OCI-LY1 (cell line): ENCODE data around the gene B9D1.

ENCODE experiments used
- H2AFZ ChIP-seq: fragments of 200-600 bp; sonication (generic), shearing (Covaris generic); 2 replicates; pipeline ENCODE4 v1.6.0; 2014; ENCODE audit warnings: antibody characterized with exemption, mild to moderate bottlenecking, low read length
- H3F3A ChIP-seq: fragments of 200-600 bp; sonication (generic), shearing (Covaris generic); 2 replicates; pipeline ENCODE4 v1.6.0; 2014; ENCODE audit warnings: mild to moderate bottlenecking, antibody characterized with exemption, low read length, moderate library complexity; ENCODE audit not compliant: insufficient read depth
- H3K27ac ChIP-seq: fragments of 200-600 bp; sonication (generic); 2 replicates; pipeline ENCODE4 v1.5.1; 2014; ENCODE audit warnings: low read length, mixed run types, mild to moderate bottlenecking, low read depth; ENCODE audit not compliant: poor library complexity, severe bottlenecking
- H3K27me3 ChIP-seq: fragments of 200-600 bp; sonication (generic); 2 replicates; pipeline ENCODE4 v1.6.0; 2014; ENCODE audit warnings: antibody characterized with exemption, mild to moderate bottlenecking, low read length, moderate library complexity; ENCODE audit not compliant: insufficient read depth
- H3K36me3 ChIP-seq: fragments of 200-600 bp; sonication (generic); 2 replicates; pipeline ENCODE4 v1.6.1; 2014; ENCODE audit warnings: mild to moderate bottlenecking, antibody characterized with exemption, low read length, moderate library complexity, mixed read lengths; ENCODE audit not compliant: insufficient read depth
- H3K4me1 ChIP-seq: fragments of 200-600 bp; sonication (generic); 2 replicates; pipeline ENCODE4 v1.5.1; 2014; ENCODE audit warnings: mild to moderate bottlenecking, low read length, moderate library complexity; ENCODE audit not compliant: insufficient read depth, severe bottlenecking
- H3K4me2 ChIP-seq: fragments of 200-600 bp; sonication (generic), shearing (Covaris generic); 2 replicates; pipeline ENCODE4 v1.6.1; 2014; ENCODE audit warnings: low read length
- H3K4me3 ChIP-seq: fragments of 200-600 bp; sonication (generic); 2 replicates; pipeline ENCODE4 v1.5.1; 2014; ENCODE audit warnings: low read length, low read depth, mild to moderate bottlenecking, mixed read lengths; ENCODE audit not compliant: poor library complexity, severe bottlenecking
- H3K79me2 ChIP-seq: fragments of 200-600 bp; shearing (Covaris generic); 2 replicates; pipeline ENCODE4 v1.6.1; 2016; ENCODE audit warnings: mixed run types, low read length, mixed read lengths; ENCODE audit not compliant: insufficient read depth
- H3K9ac ChIP-seq: fragments of 200-600 bp; sonication (generic), shearing (Covaris generic); 2 replicates; pipeline ENCODE4 v1.6.1; 2014; ENCODE audit warnings: mild to moderate bottlenecking, low read length, mixed read lengths
- H3K9me2 ChIP-seq: fragments of 200-600 bp; sonication (generic), shearing (Covaris generic); 2 replicates; pipeline ENCODE4 v1.6.1; 2014; ENCODE audit warnings: low read depth, mild to moderate bottlenecking, low read length, mixed read lengths
- H3K9me3 ChIP-seq: fragments of 200-600 bp; shearing (Covaris generic); 2 replicates; pipeline ENCODE4 v1.6.1; 2014; ENCODE audit warnings: low read length, mixed read lengths
- H4K20me1 ChIP-seq: fragments of 200-600 bp; sonication (generic), shearing (Covaris generic); 2 replicates; pipeline ENCODE4 v1.6.0; 2016; ENCODE audit warnings: mild to moderate bottlenecking, low read length; ENCODE audit not compliant: insufficient read depth
- EZH2 ChIP-seq: fragments of 200-600 bp; sonication (generic), shearing (Covaris generic); IDR thresholded peaks from 2 replicates; pipeline ENCODE4 v1.8.0; 2017; ENCODE audit warnings: borderline replicate concordance, mixed run types, mild to moderate bottlenecking, antibody characterized with exemption, low read length, moderate library complexity, mixed read lengths
- TF ChIP-seq, protein P1 (sequence below): fragments of 200-600 bp; sonication (generic), shearing (Covaris generic); IDR thresholded peaks from 2 replicates; pipeline ENCODE4 v1.5.1; 2017; ENCODE audit warnings: mild to moderate bottlenecking, antibody characterized with exemption, low read length, moderate library complexity, mixed read lengths

Gene B9D1

DNA sequence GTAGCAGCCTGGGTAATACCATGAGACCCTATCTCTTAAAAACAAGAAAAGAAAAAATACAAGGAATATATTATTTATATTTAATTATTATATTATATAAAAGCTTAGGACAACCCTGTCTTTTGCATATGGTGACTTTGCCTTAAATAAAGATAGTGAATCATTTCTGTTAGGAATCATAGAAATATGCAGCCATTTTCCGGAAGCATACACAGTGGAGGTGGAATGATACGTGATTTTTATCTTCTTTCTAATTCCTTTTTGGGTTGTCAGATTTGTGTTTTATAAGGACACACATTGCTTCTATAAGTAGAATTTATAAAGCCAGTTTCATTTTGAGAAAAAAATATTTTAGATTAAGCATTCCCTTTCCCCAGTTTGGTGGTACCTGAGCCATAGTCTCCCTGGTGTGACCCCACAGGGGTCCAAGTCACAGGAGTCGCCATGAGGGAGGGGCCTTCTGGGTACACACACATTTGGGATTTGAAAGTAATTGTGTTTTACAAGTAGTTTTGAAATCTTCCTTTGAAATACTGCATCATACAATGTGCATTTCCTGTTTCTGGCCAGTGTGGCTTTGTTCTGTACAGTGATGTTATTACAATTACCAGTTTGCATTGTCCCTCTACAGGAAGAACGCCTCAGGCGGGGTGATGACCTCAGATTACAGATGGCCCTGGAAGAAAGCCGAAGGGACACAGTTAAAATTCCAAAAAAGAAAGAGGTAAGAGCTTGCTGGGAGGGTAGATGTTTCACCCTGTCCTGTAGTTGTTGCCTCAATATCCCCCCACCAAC, 50.9 kb downstream of the B9D1 start:
- Histone ChIP-seq H3K4me1 (peaks cover 33% of the 10 kb centered on the region), H3K27ac (no peak overlapping the region), H2AFZ (no peak overlapping the region), H3K9ac (no peak overlapping the region), H3K9me3 (no peaks in the 10 kb centered on the region), H3K4me3 (no peak overlapping the region), H3K9me2 (no peaks in the 10 kb centered on the region), H4K20me1 (no peaks in the 10 kb centered on the region), H3K36me3 (no peaks in the 10 kb centered on the region; the same call in 1 of the 2 replicates), H3K27me3 (0 out of 2 replicates have a peak, but pooled peaks cover 6% of the 10 kb centered on the region), H3K79me2 (no peaks in the 10 kb centered on the region), H3F3A (no peaks in the 10 kb centered on the region), H3K4me2 (no peak overlapping the region)
- TF ChIP-seq, protein P1, sequence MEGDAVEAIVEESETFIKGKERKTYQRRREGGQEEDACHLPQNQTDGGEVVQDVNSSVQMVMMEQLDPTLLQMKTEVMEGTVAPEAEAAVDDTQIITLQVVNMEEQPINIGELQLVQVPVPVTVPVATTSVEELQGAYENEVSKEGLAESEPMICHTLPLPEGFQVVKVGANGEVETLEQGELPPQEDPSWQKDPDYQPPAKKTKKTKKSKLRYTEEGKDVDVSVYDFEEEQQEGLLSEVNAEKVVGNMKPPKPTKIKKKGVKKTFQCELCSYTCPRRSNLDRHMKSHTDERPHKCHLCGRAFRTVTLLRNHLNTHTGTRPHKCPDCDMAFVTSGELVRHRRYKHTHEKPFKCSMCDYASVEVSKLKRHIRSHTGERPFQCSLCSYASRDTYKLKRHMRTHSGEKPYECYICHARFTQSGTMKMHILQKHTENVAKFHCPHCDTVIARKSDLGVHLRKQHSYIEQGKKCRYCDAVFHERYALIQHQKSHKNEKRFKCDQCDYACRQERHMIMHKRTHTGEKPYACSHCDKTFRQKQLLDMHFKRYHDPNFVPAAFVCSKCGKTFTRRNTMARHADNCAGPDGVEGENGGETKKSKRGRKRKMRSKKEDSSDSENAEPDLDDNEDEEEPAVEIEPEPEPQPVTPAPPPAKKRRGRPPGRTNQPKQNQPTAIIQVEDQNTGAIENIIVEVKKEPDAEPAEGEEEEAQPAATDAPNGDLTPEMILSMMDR, result no peak
- no peak for TF ChIP-seq EZH2

DNA sequence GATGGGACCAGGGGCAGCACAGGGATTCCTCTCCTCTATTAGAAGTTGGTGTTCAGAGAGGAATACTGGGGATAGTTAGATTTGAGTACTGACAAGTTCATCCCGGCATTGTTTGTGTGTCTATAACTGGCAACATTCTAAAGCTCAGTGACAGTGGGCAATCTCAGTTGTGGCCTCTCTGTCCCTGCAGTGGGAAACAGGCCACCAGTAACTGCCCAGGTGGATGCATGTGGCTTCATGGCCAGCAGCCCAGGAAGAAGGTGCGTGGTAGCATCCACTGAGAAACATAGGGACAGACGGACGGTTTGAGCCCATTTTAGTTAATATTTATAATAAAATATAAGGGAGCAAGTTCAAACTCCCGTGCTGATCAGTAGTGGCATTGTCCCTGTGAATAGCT, 51.5 kb downstream of the B9D1 start:
- H3K4me1 ChIP-seq, result peaks cover 39% of the 10 kb centered on the region

DNA sequence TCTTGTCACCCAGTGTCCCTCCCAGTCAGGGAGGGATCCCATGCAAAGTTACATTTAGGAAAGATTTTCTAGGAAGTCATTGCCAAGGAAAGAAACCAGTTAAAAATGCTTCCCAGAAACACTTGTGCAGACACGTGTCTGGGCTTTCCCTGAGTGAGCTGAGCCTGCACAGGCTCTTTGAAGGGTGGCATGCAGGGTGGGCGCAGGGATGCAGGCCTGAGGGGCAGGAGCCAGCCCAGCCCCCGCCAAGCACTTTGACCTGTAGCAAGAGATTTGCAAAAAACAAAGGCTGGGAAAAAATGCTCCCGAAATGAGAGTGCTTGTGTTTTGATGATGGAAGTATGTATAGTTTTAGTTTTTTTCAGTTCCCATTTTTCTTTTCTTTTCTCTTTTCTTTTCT, 52.4 kb downstream of the B9D1 start:
- H3K4me3 ChIP-seq, result no peak overlapping the region
- H3K9me3 ChIP-seq, result no peaks in the 10 kb centered on the region
- H3K27me3 ChIP-seq, result 0 out of 2 replicates have a peak, but pooled peaks cover 6% of the 10 kb centered on the region
- 0 out of 2 replicates have a peak, but pooled peaks cover 5% of the 10 kb centered on the region for H3F3A ChIP-seq
- no peaks in the 10 kb centered on the region for H3K79me2 ChIP-seq
- H3K4me1 ChIP-seq, result peaks cover 47% of the 10 kb centered on the region
- no peak for TF ChIP-seq EZH2
- TF ChIP-seq, protein P1, result no peak
- no peaks in the 10 kb centered on the region; the same call in 1 of the 2 replicates for H3K36me3 ChIP-seq
- H3K4me2 ChIP-seq, result no peak overlapping the region
- H2AFZ ChIP-seq, result no peak overlapping the region
- H3K9ac ChIP-seq, result no peak overlapping the region
- H4K20me1 ChIP-seq, result no peaks in the 10 kb centered on the region
- no peaks in the 10 kb centered on the region for H3K9me2 ChIP-seq
- H3K27ac ChIP-seq, result no peak overlapping the region

More for the DNA sequence above, 51.5 kb downstream of the B9D1 start:
- Histone ChIP-seq H3K79me2 (no peaks in the 10 kb centered on the region), H3K4me2 (no peak overlapping the region), H3K9me2 (no peaks in the 10 kb centered on the region), H2AFZ (no peak overlapping the region), H4K20me1 (no peaks in the 10 kb centered on the region), H3K9me3 (no peaks in the 10 kb centered on the region), H3F3A (no peaks in the 10 kb centered on the region), H3K9ac (no peak overlapping the region), H3K36me3 (no peaks in the 10 kb centered on the region; the same call in 1 of the 2 replicates), H3K4me3 (no peak overlapping the region), H3K27ac (no peak overlapping the region), H3K27me3 (0 out of 2 replicates have a peak, but pooled peaks cover 6% of the 10 kb centered on the region)
- TF ChIP-seq, protein P1, result no peak
- no peak for TF ChIP-seq EZH2
